Measurements from ENCODE around the gene THSD7B. TPM values are rescaled to one million over a fixed set of nuclear protein-coding genes. Genes with fewer than 3 reads are reported as not detected.
"Not testable (repeated sequence)": the region's sequence is repeated elsewhere in the genome, so short reads cannot be mapped to it uniquely, and the experiment has no call there.

THSD7B gene
- total RNA-seq, 2 donors from 2014 or later, result 0.51 to 5.4 TPM

- 91% methylated on average over 2 of the region's 3 CpGs for WGBS
- H3K4me1 ChIP-seq (replicated peaks), result no peaks in the 10 kb centered on the region
- no peaks in the 10 kb centered on the region for H3K27me3 ChIP-seq (replicated peaks; ENCODE audit: insufficient read depth)
- H3K27ac ChIP-seq, result no peak overlapping the region
- DNase-seq (ENCODE audit: low spot score), result no peak
- H3K36me3 ChIP-seq, result no peaks in the 10 kb centered on the region
- intact Hi-C loops (cut with DNase I), result no loop called here
- TF ChIP-seq POLR2A (IDR thresholded peaks at IDR 0.05) (no peak), POLR2AphosphoS5 (IDR thresholded peaks at IDR 0.05) (no peak), CTCF (IDR thresholded peaks at IDR 0.05) (no peak)
- H3K9me3 ChIP-seq, result no peaks in the 10 kb centered on the region
- H3K4me3 ChIP-seq, result no peak overlapping the region
These were observed 215.0 kb downstream of the THSD7B start for GRCh38 chr2:136980303-136980702.

GRCh38 chr2:136981689-136982088, 216.3 kb downstream of the THSD7B start:
- 77% methylated on average over 6 of the region's 6 CpGs for WGBS
- H3K4me3 ChIP-seq; H3K4me1 ChIP-seq (replicated peaks); DNase-seq (ENCODE audit: low spot score); H3K27ac ChIP-seq; H3K9me3 ChIP-seq; H3K27me3 ChIP-seq (replicated peaks; ENCODE audit: insufficient read depth); H3K36me3 ChIP-seq; intact Hi-C loops (cut with DNase I): not testable (repeated sequence)

GRCh38 chr2:136985044-136985443, 219.7 kb downstream of the THSD7B start:
- WGBS, result 86% methylated on average over 4 of the region's 4 CpGs
- Histone ChIP-seq H3K9me3 (no peaks in the 10 kb centered on the region), H3K27me3 (replicated peaks; ENCODE audit: insufficient read depth) (no peaks in the 10 kb centered on the region), H3K27ac (no peak overlapping the region), H3K4me1 (replicated peaks) (no peaks in the 10 kb centered on the region), H3K36me3 (no peaks in the 10 kb centered on the region), H3K4me3 (no peak overlapping the region)
- intact Hi-C loops (cut with DNase I), result no loop called here
- no peak for DNase-seq (ENCODE audit: low spot score)
- no peak for TF ChIP-seq POLR2A (IDR thresholded peaks at IDR 0.05)
- no peak for TF ChIP-seq CTCF (IDR thresholded peaks at IDR 0.05)
- TF ChIP-seq POLR2AphosphoS5 (IDR thresholded peaks at IDR 0.05), result no peak

GRCh38 chr2:136986605-136987221, 221.4 kb downstream of the THSD7B start:
- DNase-seq (ENCODE audit: low spot score), result no peak
- H3K27ac ChIP-seq, result no peak overlapping the region
- H3K9me3 ChIP-seq, result no peaks in the 10 kb centered on the region
- no peak overlapping the region for H3K4me3 ChIP-seq
- intact Hi-C loops (cut with DNase I), result no loop called here
- no peaks in the 10 kb centered on the region for H3K27me3 ChIP-seq (replicated peaks; ENCODE audit: insufficient read depth)
- no peaks in the 10 kb centered on the region for H3K36me3 ChIP-seq
- TF ChIP-seq CTCF (IDR thresholded peaks at IDR 0.05), result no peak
- TF ChIP-seq POLR2AphosphoS5 (IDR thresholded peaks at IDR 0.05), result no peak
- no peak for TF ChIP-seq POLR2A (IDR thresholded peaks at IDR 0.05)
- 84% methylated on average over 5 of the region's 5 CpGs for WGBS
- no peaks in the 10 kb centered on the region for H3K4me1 ChIP-seq (replicated peaks)

GRCh38 chr2:136990316-136990715, 225.0 kb downstream of the THSD7B start:
- TF ChIP-seq POLR2A (IDR thresholded peaks at IDR 0.05) (no peak), CTCF (IDR thresholded peaks at IDR 0.05) (no peak), POLR2AphosphoS5 (IDR thresholded peaks at IDR 0.05) (no peak)
- H3K4me3 ChIP-seq, result no peak overlapping the region
- H3K36me3 ChIP-seq, result no peaks in the 10 kb centered on the region
- no peak for DNase-seq (ENCODE audit: low spot score)
- no peak overlapping the region for H3K27ac ChIP-seq
- H3K9me3 ChIP-seq, result no peaks in the 10 kb centered on the region
- no peaks in the 10 kb centered on the region for H3K27me3 ChIP-seq (replicated peaks; ENCODE audit: insufficient read depth)
- WGBS, result 82% methylated on average over 4 of the region's 4 CpGs
- intact Hi-C loops (cut with DNase I), result no loop called here
- H3K4me1 ChIP-seq (replicated peaks), result no peaks in the 10 kb centered on the region

Data from prostate gland (tissue), 2 donors.